Sigmoid colon (tissue), 4 donors: Measurements from ENCODE around the gene RUNX2.

Experiments
- EP300 ChIP-seq, 4 donors: sonication (generic); formaldehyde crosslinking; IDR thresholded peaks; one replicate each; pipeline ENCODE4 v1.6.1; 2017; ENCODE audit warnings: antibody characterized with exemption in 4 of 4
- POLR2A ChIP-seq, 2 donors: fragments of 450-650 bp; IDR thresholded peaks; one replicate each; pipeline ENCODE4 v1.6.1; 2016; ENCODE audit warnings: antibody characterized with exemption in 2 of 2, mild to moderate bottlenecking in 2 of 2, moderate library complexity in 2 of 2
- POLR2AphosphoS5 ChIP-seq, 4 donors: sonication (generic); formaldehyde crosslinking; IDR thresholded peaks; one replicate each; pipeline ENCODE4 v1.6.1; 2017; ENCODE audit warnings: antibody characterized with exemption in 4 of 4
- TF ChIP-seq, protein P1 (sequence below), 4 experiments: fragments of 450-650 bp in 3 of 4; fragments of 200-600 bp in 1 of 4; IDR thresholded peaks; one replicate each; pipeline ENCODE4 v1.5.1; 2016 to 2019; ENCODE audit warnings: antibody characterized with exemption in 4 of 4, mild to moderate bottlenecking in 3 of 4, moderate library complexity in 2 of 4

DNA sequence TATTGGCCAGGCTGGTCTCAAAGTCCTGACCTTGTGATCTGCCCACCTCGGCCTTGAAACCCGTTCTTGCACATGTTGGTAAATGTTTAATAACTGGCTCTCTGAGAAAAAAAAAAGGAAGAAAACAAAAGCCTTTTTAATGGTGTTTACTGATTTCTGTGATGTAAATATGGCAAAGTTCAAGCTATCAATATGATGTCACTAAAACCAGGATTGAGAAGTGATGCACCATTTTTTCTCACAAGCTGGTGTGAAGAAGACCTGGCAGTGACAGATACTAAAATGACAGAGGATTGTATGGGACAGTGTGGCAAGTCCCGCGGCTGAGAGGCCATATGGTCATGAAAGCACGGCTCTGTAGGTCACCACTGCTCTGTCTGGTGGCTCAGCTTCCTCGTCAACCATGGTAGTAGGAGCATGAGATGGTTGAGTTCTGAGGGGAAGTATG, 245.9 kb downstream of the RUNX2 start:
- TF ChIP-seq, protein P1, sequence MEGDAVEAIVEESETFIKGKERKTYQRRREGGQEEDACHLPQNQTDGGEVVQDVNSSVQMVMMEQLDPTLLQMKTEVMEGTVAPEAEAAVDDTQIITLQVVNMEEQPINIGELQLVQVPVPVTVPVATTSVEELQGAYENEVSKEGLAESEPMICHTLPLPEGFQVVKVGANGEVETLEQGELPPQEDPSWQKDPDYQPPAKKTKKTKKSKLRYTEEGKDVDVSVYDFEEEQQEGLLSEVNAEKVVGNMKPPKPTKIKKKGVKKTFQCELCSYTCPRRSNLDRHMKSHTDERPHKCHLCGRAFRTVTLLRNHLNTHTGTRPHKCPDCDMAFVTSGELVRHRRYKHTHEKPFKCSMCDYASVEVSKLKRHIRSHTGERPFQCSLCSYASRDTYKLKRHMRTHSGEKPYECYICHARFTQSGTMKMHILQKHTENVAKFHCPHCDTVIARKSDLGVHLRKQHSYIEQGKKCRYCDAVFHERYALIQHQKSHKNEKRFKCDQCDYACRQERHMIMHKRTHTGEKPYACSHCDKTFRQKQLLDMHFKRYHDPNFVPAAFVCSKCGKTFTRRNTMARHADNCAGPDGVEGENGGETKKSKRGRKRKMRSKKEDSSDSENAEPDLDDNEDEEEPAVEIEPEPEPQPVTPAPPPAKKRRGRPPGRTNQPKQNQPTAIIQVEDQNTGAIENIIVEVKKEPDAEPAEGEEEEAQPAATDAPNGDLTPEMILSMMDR (IDR thresholded peaks at IDR 0.05) = no peak
- no peak for TF ChIP-seq POLR2A (IDR thresholded peaks at IDR 0.05)
- no peak for TF ChIP-seq POLR2AphosphoS5 (IDR thresholded peaks at IDR 0.05)
- TF ChIP-seq EP300 (IDR thresholded peaks at IDR 0.05) = no peak
